GM19239 (cell line): ENCODE measurements around the gene KIRREL1.
A peak's percentile ranks its signal among the peaks of the same experiment; 100 is the strongest.

ENCODE experiments used
- DNase-seq: peaks from one replicate; pipeline ENCODE4 v3.0.0; 2011; ENCODE audit warnings: low spot score; ENCODE audit not compliant: insufficient read length
- FAIRE-seq: peaks from 2 replicates; lab custom pipeline; 2011; peaks lifted over from hg19 to GRCh38; lab: Jason Lieb, UNC

KIRREL1 gene

GRCh38 chr1:158058237-158058985 lies 65.0 kb downstream of the KIRREL1 start:
- FAIRE-seq (no peak), DNase-seq (no peak)

- DNase-seq (no peak), FAIRE-seq (no peak)
Observed at GRCh38 chr1:158059984-158060383, 66.5 kb downstream of the KIRREL1 start.

- no peak for FAIRE-seq
- DNase-seq, result no peak
Observed at GRCh38 chr1:158062174-158062573, 68.7 kb downstream of the KIRREL1 start.

GRCh38 chr1:158067662-158068061 lies 74.2 kb downstream of the KIRREL1 start:
- no peak for DNase-seq
- no peak for FAIRE-seq

- no peak for DNase-seq
- no peak for FAIRE-seq
Observed at GRCh38 chr1:158068918-158069317, 75.5 kb downstream of the KIRREL1 start.

- FAIRE-seq, result no peak
- DNase-seq, result no peak
Observed at GRCh38 chr1:158071138-158071537, 77.7 kb downstream of the KIRREL1 start.

GRCh38 chr1:158075078-158075477 lies 81.6 kb downstream of the KIRREL1 start:
- DNase-seq, result no peak
- FAIRE-seq, result no peak

GRCh38 chr1:158076441-158076840 lies 83.0 kb downstream of the KIRREL1 start:
- no peak for FAIRE-seq
- no peak for DNase-seq

GRCh38 chr1:158077411-158078256 lies 84.2 kb downstream of the KIRREL1 start:
- no peak for FAIRE-seq
- DNase-seq, result no peak

GRCh38 chr1:158078569-158079080 lies 85.2 kb downstream of the KIRREL1 start:
- no peak for DNase-seq
- FAIRE-seq, result no peak

- FAIRE-seq (no peak), DNase-seq (no peak)
Observed at GRCh38 chr1:158080066-158080465, 86.6 kb downstream of the KIRREL1 start.

GRCh38 chr1:158084336-158084735 lies 90.9 kb downstream of the KIRREL1 start:
- DNase-seq (no peak), FAIRE-seq (no peak)

GRCh38 chr1:158084747-158085146 lies 91.3 kb downstream of the KIRREL1 start:
- DNase-seq, result no peak
- no peak for FAIRE-seq

GRCh38 chr1:158087320-158087927 lies 94.0 kb downstream of the KIRREL1 start:
- peak; percentile 60 for DNase-seq
- peak; percentile 72 for FAIRE-seq

- FAIRE-seq, result no peak
- no peak for DNase-seq
Observed at GRCh38 chr1:158089476-158089875, 96.0 kb downstream of the KIRREL1 start.

- FAIRE-seq (no peak), DNase-seq (no peak)
Observed at GRCh38 chr1:158089925-158090637, 96.6 kb downstream of the KIRREL1 start.

- DNase-seq, result no peak
- no peak for FAIRE-seq
Observed at GRCh38 chr1:158093376-158093775, 99.9 kb downstream of the KIRREL1 start.

- DNase-seq (no peak), FAIRE-seq (no peak)
Observed at GRCh38 chr1:158094571-158094970, 101.1 kb downstream of the KIRREL1 start.

- DNase-seq, result peak; percentile 60
- FAIRE-seq, result no peak
Observed at GRCh38 chr1:158095737-158096335, 102.4 kb downstream of the KIRREL1 start.

GRCh38 chr1:158098256-158098655 lies 104.8 kb downstream of the KIRREL1 start:
- DNase-seq, result no peak
- FAIRE-seq, result no peak
